DND-41 (cell line): Measurements from ENCODE around the gene LRRC34.

Experiments used
- ATAC-seq: fragments of 200-7000 bp; cut with Tn5 transposase; 3 replicates; pipeline ENCODE4 v1.9.1; 2021; ENCODE audit warnings: low read depth; ENCODE audit not compliant: insufficient read depth
- DNase-seq: peaks from one replicate; pipeline ENCODE4 v3.0.0-alpha.2; 2020
- H2AFZ ChIP-seq: 2 replicates; pipeline ENCODE4 v1.6.0; 2012; ENCODE audit warnings: low read depth, low read length
- H3K27ac ChIP-seq: 2 replicates; pipeline ENCODE4 v1.5.1; 2012; ENCODE audit warnings: low read length, inconsistent platforms
- H3K27me3 ChIP-seq: fragments of 200-600 bp; sonication (generic); 2 replicates; pipeline ENCODE4 v1.6.0; 2012; ENCODE audit warnings: low read length, mild to moderate bottlenecking, inconsistent platforms; ENCODE audit not compliant: insufficient read depth, poor library complexity
- H3K36me3 ChIP-seq: 2 replicates; pipeline ENCODE4 v1.5.1; 2012; ENCODE audit warnings: low read length, inconsistent platforms; ENCODE audit not compliant: insufficient read depth
- H3K4me1 ChIP-seq: 2 replicates; pipeline ENCODE4 v1.5.1; 2012; ENCODE audit warnings: mild to moderate bottlenecking, low read length; ENCODE audit not compliant: insufficient read depth
- H3K4me2 ChIP-seq: 2 replicates; pipeline ENCODE4 v1.6.0; 2012; ENCODE audit warnings: mild to moderate bottlenecking, moderate library complexity, low read length, inconsistent platforms; ENCODE audit not compliant: insufficient read depth
- H3K4me3 ChIP-seq, 2 experiments: fragments of 200-600 bp in 1 of 2; shearing (Covaris generic) in 1 of 2; 2 replicates each; pipeline ENCODE4 v1.5.1; 2012 to 2016; ENCODE audit warnings: inconsistent platforms in 2 of 2, low read length in 2 of 2, mild to moderate bottlenecking in 2 of 2, low read depth in 1 of 2, moderate library complexity in 1 of 2
- H3K79me2 ChIP-seq: 2 replicates; pipeline ENCODE4 v1.6.0; 2012; ENCODE audit warnings: low read length, inconsistent platforms; ENCODE audit not compliant: insufficient read depth
- H3K9ac ChIP-seq: 2 replicates; pipeline ENCODE4 v1.6.0; 2012; ENCODE audit warnings: low read depth, mild to moderate bottlenecking, inconsistent platforms, low read length, moderate library complexity
- H3K9me3 ChIP-seq: 2 replicates; pipeline ENCODE4 v1.5.1; 2012; ENCODE audit warnings: low read length, moderate library complexity, mild to moderate bottlenecking, inconsistent platforms; ENCODE audit not compliant: insufficient read depth, severe bottlenecking
- H4K20me1 ChIP-seq: 2 replicates; pipeline ENCODE4 v1.6.0; 2012; ENCODE audit warnings: low read length; ENCODE audit not compliant: insufficient read depth
- CTCF ChIP-seq: IDR thresholded peaks from 2 replicates; pipeline ENCODE4 v1.5.1; 2012; ENCODE audit warnings: borderline replicate concordance, low read length, moderate library complexity, mild to moderate bottlenecking; ENCODE audit not compliant: poor library complexity, severe bottlenecking; ENCODE audit errors: extremely low read depth
- EZH2 ChIP-seq: IDR thresholded peaks from 3 replicates; pipeline ENCODE4 v1.6.1; 2012; ENCODE audit warnings: borderline replicate concordance, low read depth, mild to moderate bottlenecking, moderate library complexity, low read length, inconsistent platforms; ENCODE audit not compliant: severe bottlenecking

LRRC34 gene

DNA sequence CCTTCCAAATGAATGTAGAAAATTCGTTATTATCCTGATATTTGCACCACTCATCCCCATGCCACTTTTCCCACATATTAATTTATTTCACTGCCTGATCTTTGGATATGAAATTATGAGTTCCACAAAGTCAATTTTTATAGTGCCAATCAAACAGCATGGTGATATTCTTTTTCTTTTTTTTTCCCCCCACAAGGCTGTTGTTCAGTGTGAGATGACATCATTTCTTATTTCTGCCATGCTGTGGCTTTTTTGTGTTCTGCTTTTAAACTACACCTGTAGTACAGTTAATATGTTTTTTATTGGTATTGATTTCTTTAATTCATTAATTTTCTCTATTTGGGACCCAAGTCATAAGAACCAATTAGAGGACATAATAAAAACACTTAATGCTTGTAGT, 24.9 kb downstream of the LRRC34 start:
- Histone ChIP-seq H3K9ac (no peak overlapping the region), H3K4me1 (no peaks in the 10 kb centered on the region), H3K4me2 (no peak overlapping the region), H2AFZ (no peak overlapping the region), H3K9me3 (no peaks in the 10 kb centered on the region), H3K36me3 (peaks cover 72% of the 10 kb centered on the region), H3K27ac (no peak overlapping the region), H4K20me1 (no peaks in the 10 kb centered on the region), H3K79me2 (no peaks in the 10 kb centered on the region), H3K4me3 (no peak overlapping the region), H3K27me3 (no peaks in the 10 kb centered on the region)
- ATAC-seq, result no peak
- TF ChIP-seq CTCF (no peak), EZH2 (no peak)
- no peak for DNase-seq

DNA sequence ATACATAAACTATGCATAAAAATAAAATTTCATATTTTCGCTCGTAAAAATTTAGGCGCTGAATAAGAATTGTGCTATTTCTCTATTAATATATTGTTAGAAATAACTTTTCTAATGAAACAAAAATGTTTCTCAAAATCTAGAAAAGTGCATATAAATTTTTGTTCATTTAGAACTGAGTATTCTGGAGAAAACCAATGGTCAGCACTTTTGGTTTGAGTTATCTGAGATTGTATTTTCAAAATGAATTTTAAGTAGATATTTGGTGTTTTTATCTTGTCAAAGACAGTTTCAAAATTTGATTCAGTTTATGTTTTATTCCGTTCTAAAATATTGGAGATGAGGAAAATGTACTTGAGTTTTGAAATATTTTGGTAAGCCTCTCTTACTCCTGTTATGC, 25.6 kb downstream of the LRRC34 start:
- Histone ChIP-seq H3K9me3 (no peaks in the 10 kb centered on the region), H3K4me2 (no peak overlapping the region), H3K27ac (no peak overlapping the region), H3K36me3 (peaks cover 74% of the 10 kb centered on the region), H2AFZ (no peak overlapping the region), H3K4me3 (no peak overlapping the region), H4K20me1 (no peaks in the 10 kb centered on the region), H3K9ac (no peak overlapping the region), H3K4me1 (no peaks in the 10 kb centered on the region), H3K79me2 (no peaks in the 10 kb centered on the region), H3K27me3 (no peaks in the 10 kb centered on the region)
- TF ChIP-seq CTCF (no peak), EZH2 (no peak)
- DNase-seq (no peak), ATAC-seq (no peak)

DNA sequence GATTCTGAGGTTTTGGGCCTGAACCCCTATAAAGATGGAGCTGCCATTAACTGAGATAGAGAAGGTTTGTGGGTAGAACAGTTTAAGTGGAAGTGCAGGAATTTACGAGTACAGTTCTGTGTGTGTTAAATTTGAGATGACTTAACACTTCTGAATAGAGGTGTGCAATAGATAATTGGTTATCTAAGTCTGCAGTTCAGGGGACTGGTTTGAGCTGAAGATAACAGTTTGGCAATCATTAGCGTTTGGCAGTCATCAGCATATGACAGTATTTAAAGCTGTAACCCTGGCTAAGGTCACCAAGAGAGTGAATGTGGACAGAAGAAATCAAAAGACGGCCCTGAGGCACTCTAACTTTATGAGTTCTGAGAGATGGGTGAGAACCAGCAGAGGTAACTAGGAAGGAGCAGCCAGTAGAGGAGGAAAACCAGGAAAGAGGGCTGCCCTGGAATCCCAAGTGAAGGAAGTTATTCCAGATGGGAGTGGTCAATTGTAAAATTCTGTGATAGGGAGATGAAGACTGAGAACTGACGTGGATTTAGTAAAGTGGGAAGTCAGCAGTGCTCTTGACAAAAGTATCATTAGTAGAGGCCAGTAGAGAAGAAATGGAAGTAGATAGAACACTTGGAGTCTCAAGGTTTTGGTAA, 31.4 kb downstream of the LRRC34 start:
- H3K4me2 ChIP-seq, result no peak overlapping the region
- no peaks in the 10 kb centered on the region for H3K27me3 ChIP-seq
- TF ChIP-seq CTCF (no peak), EZH2 (no peak)
- DNase-seq (no peak), ATAC-seq (no peak)
- peaks cover 15% of the 10 kb centered on the region for H3K79me2 ChIP-seq
- H3K9me3 ChIP-seq, result no peaks in the 10 kb centered on the region
- H4K20me1 ChIP-seq, result peaks cover 3% of the 10 kb centered on the region; the same call in 1 of the 2 replicates
- H3K36me3 ChIP-seq, result peaks cover 92% of the 10 kb centered on the region
- no peak overlapping the region for H3K9ac ChIP-seq
- no peak overlapping the region for H2AFZ ChIP-seq
- H3K27ac ChIP-seq, result no peak overlapping the region
- H3K4me1 ChIP-seq, result 0 out of 2 replicates have a peak, but pooled peaks cover under 1% of the 10 kb centered on the region
- H3K4me3 ChIP-seq, result no peak overlapping the region

GRCh38 chr3:169780742-169781141, 32.0 kb downstream of the LRRC34 start:
- ATAC-seq (peak; percentile 33; the same call in 1 of the 3 replicates), DNase-seq (no peak)
- Histone ChIP-seq H3K36me3 (peaks cover 92% of the 10 kb centered on the region), H3K79me2 (peaks cover 21% of the 10 kb centered on the region), H3K9me3 (no peaks in the 10 kb centered on the region), H3K4me3 (no peak overlapping the region), H3K9ac (no peak overlapping the region), H4K20me1 (peaks cover 3% of the 10 kb centered on the region; the same call in 1 of the 2 replicates), H3K27me3 (no peaks in the 10 kb centered on the region), H3K4me2 (no peak overlapping the region), H2AFZ (no peak overlapping the region), H3K27ac (no peak overlapping the region), H3K4me1 (peaks cover 6% of the 10 kb centered on the region; the same call in 1 of the 2 replicates)
- TF ChIP-seq EZH2, result no peak
- TF ChIP-seq CTCF, result no peak
